GM21526 (cell line): ENCODE data around the gene GPD1L.

ENCODE experiments used
- ATAC-seq: cut with Tn5 transposase; IDR thresholded peaks from one replicate; pipeline ENCODE4 v1.9.1; 2021; ENCODE audit warnings: moderate library complexity; ENCODE audit not compliant: unreplicated experiment, low FRiP score

GPD1L gene

DNA sequence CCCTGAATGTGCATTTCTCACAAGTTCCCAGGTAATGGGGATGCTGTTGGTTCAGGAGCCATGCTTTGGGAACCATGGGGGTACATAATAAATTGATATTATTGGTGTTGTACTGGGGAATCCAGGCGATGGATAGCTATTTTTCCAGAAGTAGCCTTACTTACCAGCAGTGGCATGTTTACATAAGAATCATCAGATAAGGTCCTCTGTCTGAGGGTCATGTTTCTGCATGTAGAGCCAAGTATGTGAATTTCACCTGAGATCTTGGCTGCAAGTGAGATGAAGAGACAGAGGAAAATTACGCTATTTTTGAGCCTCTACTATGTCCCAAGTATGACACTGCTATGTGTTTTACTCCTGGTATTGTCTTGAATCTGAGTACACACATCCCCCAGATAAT lies 26.3 kb downstream of the GPD1L start:
- ATAC-seq: no peak

DNA sequence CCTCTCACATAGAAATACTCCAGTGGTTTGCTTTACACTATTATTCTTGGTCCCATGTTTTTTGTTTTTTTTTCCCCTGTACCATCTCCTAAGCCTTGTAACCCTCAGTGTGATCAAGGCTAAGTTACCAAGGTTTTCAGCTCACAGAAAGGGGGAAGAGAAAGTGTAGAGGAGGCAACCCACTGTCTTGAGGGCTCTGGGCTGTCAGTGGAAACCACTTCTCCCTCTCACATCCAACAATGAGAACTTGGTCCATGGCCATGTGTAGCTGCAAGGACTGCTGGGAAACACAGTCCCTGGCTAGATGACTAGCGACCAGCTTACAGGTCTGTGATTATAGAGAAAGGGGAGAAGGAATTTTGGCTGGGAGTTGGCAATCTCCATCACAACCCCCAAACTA lies 30.3 kb downstream of the GPD1L start:
- no peak for ATAC-seq

DNA sequence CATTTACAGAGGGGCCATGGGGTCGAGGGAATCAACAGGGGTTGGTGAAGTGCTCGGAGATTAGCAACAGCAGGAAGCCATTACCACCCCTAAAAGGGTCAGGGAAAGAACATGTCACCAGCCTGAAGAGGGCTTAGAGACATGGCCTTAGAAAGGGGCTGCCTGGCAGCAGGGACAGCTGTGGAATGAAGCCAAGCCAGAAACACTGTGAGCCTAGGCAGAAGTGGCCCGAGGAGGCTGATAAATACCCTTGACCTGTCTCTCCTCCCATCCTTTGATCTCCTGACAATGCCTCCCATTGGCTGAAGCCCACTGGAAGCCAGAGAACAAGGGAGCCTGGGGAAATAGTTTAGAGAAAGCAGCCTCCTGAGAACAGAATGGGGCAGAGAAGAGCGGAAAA lies 31.4 kb downstream of the GPD1L start:
- no peak for ATAC-seq

DNA sequence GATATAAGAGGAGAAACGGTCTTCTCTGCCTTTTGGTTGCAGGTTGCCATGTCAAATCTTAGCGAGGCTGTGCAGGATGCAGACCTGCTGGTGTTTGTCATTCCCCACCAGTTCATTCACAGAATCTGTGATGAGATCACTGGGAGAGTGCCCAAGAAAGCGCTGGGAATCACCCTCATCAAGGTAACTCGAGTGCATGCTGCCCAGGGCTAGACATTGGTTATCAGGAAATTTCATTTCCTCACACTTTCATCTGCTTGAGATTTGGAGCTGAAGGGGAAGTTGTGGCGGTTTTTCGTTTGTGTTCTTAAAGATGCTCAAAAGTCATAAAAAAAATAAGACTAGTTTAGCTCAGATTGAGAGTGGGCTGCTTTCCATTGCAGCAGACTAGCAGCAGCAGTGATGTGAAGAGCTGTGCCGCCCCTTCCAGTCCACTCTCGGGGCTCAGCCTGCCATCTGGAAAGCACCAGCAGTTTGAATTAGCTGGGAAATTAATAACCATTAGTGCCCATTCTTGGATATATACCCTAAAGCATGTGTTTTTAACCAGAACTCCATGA lies 32.2 kb downstream of the GPD1L start:
- no peak for ATAC-seq

DNA sequence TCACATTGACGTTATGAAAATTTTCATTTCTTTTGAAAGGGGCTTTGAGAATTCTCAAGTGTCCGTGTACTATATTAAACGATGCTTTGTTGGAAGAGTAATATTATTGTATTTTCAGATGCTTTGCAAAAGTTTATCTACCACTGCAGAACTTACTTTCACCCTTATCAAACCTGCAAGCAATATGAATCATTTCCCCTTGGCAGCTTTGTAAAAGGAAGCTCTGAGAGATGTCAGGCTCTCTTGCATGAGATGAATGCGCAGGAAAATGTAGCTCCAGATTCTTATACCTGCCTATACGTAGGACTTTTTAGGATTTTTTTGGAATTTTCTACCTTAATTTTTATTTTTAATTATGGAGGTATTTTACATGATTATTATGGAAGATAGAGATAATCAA lies 34.5 kb downstream of the GPD1L start:
- ATAC-seq: no peak

DNA sequence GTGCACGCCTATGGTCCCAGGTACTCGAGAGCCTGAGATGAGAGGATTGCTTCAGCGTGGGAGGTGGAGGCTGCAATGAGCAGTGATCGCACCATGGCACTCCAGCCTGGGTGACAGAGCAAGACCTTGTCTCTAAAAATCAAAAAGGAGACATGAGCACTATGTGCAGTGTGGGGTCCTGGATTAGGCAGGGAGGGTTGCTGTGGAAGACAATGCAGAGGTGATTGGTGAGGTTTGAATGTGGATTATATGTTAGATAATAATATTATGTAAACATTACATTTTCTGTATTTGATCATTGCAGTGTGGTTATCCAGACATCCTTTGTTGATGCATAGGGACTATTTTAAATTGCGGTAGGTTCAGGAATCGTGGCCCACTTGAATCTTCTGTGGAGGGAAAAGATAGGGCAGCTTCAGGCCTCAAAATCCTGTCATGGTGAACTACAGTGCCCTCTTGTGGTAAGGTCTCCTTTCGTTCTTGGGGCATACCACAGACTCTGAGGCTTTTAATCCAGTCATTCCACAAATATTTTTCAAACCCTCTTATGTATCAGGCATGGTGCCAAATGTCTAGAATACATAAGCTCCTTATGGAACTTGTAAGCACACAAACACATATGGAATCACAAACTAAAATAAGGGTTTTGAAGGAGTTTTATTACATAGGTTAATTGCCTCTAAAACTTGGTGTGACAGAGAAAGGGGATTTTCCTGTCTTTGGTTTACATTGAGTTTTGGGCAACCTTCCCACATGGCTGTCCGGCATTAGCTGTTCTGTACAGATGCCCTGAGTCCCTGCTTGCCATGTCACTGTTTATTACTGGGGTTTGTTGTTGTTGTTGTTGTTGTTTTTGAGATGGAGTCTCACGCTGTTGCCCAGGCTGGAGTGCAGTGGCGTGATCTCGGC lies 37.7 kb downstream of the GPD1L start:
- peak; percentile 57 for ATAC-seq

DNA sequence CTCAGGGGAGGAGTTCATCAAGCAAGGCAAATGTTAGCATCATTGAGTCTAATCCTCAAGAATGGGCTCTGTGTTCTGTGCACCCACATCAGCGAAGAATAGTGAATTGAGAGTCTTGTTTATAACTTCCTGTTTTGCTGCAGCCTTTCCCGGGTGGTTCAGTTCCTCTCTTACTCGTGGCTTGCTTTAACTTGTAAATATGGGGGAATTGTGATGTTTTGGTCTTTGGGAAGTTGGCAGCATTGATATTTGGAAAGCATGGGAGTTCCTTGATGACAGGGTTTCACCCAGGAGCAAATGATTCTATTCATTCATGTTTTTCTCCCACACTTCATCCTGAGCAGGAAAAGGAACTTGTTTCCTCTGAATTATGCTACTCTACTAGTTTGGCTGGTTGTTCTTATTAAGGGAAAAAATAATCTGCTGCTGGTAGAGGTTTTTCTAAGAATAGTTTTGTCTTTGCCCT lies 40.4 kb downstream of the GPD1L start:
- ATAC-seq: no peak

DNA sequence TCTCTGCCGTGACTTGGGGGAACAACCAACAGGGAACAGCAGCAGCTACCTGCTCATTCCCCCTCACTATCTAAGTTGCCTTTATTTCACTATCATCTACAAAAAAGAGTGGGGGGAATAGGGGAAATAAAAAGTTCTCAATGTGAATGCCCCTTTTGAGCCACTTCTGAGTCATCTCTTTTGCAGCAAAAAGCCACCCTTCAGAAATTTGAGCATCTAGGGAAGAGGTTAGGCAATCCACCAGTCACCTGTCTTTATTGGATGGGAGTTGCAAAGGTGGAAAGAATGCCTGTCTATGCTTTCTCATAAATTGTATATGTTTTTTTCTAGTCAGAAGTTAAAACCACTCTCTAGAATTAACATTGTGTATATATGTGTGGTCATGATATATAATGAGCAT lies 41.1 kb downstream of the GPD1L start:
- no peak for ATAC-seq

DNA sequence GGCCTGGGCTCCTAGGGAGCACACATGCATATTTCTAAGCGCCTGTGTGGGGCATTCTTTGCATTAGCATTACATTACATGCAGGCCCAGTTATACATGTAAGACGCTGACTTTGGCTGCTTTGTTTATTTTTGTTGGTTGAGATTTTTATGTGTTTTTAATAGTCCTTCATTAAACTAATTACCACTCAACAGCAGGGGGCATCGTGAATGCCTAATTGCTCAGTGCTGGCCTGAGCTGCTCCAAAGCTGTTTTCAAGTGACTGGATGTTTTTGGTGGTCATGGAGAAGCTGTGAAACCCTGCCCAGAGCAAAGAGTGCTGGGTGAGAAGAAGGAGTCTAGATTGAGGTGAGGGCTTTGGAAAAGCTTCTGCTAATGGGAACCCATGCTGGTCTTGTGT lies 41.5 kb downstream of the GPD1L start:
- ATAC-seq: no peak

DNA sequence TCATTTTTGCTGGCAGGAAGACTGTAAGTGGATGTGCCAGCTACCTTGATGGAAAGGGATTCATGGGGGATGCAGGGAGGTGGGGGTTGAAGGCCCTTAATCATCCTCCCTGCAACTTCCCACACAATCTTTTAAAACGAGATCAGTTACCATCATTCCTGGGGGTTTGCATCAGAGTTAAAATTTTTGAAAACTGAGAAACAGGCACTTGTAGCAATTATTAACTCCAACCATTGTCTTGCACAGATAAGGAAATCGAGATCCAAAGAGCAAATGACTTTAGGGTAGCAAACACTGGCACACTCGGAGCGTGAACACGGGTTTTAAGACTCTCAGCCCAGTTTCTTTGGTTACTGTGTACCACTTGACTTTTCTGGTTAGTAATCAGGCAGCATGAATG lies 41.9 kb downstream of the GPD1L start:
- ATAC-seq: no peak

DNA sequence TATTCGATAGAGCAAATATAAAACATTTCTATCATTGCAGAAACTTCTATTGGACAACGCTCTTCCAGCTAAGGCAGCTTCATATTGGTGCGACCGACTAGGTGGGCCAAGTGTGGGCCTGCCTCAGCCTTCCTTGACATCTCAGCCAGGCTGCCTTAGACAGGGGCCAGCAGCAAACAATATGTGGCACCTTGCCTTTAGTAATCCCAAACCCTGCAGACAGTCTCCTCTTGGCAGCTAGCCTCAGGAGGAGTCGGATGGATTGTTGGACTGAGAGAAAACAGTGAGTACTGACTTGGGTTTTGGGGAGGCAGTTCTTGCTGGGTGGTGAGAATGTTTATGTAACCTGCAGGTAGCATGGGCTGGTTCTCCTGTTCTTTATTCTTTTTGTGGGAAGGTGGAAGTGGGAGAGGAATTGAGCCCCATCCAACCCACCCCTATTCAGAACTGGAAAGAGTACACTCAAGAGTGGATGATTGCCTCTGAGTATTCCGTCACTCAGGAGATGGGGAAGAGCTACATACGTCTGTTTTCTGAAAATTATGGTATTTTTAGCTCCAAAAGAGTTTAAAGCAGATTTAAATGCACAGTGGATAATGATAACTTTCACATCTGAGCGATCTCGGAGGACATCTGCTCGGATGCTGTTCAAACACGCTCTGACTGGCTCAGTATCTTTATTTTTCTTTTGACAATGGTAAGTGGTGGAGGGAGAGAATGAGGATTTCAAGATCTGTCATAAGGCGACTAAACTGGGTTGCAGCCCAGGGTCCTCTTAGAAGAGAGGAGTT lies 47.2 kb downstream of the GPD1L start:
- ATAC-seq: no peak

DNA sequence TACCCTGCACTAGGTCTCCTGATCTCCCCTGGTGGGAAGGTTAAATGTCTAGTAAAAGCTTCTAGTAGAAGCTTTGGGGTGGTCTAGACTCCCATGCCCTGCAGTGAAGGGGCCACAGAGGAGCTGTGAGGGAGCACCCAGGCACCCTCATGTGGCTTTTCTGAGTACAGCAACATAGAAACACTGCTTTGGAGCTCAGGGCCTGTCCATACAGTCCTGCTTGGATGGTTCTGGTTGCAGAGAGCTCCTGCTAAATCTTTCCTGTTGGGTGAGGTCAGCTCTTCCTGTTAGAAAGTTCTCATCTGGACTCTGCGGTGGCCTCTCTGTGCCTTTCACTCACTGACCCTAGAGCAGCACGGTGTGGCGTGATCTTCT lies 47.8 kb downstream of the GPD1L start:
- ATAC-seq: no peak

DNA sequence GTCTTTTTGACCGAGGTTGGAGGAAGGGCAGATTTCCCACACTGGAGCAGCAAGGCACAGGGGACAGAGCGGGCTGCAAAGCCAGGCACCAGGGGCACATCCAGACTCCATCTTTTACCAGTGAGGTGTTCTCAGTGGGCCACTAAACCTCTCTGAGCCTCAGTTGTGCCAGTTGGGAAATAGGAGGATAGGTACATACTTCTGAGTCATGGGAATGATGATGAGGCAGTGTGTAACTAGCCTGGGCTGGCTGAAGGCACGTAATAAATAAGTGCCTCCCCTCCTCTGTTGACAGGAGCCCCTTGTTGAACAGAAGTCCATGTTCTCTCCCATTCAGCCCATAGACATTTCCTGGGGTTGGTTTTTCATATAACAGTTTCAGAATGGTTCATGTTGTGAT lies 48.7 kb downstream of the GPD1L start:
- ATAC-seq: no peak

DNA sequence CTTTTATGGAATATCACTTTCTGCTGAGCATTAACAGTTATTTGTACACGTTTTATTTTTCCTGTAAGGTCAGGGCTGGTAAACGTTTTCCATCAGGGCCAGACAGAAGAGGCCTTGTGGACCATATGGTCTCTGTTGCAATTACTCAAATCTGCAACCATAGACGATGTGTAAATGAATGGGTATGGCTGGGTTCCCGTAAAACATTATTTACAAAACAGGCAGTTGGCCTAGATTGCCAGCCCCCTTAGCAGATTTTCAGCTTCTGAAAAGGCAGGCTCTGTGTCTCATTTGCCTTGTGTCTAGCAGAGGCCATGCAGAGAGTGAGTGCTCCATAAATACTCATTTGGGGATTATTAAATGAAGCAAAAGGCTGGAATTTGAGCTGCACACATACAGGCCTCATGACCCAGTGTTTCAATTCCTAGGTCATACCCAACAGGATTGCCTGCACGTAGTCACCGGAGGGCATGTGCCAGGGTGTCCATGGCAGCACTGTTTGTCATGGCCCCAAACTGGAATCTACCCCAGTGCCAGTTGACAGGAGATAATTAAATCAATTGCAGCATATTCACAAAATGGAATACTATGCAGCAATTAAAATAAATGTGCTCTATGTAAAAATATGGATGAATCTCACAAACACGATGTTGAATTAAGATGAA lies 51.3 kb downstream of the GPD1L start:
- no peak for ATAC-seq

DNA sequence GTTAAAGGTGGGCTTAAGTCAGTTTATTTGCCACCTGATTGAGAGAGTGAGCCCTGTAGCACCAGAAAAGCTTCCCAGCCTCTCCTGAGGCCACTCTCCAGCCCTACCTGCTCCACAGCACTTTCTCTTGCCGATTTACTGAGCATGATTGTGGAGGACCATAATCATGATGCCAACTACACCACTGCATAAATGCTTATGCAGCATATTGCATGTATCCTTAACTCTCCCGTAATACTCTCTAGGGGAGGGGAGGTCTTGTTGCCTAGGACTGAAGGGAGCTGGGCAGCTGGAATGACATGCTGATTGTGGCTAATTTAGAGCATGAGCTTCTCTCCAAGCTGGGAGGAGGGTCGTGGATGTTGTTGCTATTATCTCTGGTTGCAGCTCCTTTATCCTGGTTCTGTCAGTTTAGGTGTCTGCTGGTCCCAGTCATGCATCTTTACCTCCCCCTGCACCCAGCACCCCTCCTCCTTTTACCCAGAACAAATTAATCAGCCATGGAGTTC lies 54.3 kb downstream of the GPD1L start:
- ATAC-seq: no peak

DNA sequence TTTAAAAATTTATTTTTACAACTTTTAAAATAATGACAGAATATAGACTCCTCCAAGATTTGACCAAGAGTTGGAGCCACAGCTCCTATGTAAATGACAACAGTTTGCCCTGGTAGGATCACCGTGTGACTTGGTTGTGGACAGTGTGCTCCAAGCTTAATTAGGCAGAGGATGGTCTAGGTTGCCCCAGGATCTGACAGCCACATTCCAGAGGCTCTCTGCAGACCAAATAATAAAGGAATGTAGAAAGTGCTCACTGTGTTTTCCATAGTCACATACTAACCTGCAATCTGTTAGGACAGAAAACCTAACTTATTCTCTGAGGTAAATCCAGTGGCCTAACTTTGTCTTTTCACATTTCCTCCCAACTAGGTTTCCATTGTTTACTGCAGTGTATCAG lies 59.0 kb downstream of the GPD1L start:
- no peak for ATAC-seq

DNA sequence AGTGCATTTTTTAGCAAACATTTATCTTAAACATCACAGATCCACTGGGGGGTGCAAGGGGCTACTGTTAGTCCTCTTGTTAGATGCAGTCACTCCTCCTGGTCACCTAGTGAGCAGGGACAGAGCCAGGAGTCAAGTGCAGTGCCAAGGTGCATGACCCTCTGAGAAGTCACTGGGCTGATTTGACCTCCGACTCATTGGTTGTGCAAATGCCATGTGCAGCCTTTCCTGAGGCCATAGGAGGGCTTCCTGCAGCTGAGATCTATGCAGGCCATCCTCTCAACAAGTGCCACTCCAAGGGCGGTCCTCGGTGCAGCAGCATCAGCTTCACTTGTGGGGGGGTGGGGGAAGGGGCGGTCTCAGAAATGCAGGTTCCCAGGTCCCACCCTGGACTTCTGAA lies 60.2 kb downstream of the GPD1L start:
- no peak for ATAC-seq

DNA sequence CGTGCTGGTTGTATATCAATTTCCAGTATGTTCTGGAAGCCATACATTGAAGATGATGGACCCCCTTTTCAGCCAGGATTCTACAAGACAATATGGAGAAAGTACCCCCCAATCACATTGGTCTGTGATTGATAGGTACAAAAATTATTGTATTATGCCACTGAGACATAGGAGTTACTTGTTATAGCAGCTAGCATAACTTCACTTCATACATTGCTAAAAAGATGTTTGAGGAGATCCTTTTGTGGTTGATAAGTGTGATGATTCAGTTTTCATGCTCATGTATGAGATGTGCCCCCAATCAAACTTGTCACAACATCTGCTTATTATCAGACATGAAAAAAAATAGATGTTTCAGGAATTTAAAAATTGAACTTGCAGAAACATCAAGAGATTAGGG lies 66.0 kb downstream of the GPD1L start:
- no peak for ATAC-seq

DNA sequence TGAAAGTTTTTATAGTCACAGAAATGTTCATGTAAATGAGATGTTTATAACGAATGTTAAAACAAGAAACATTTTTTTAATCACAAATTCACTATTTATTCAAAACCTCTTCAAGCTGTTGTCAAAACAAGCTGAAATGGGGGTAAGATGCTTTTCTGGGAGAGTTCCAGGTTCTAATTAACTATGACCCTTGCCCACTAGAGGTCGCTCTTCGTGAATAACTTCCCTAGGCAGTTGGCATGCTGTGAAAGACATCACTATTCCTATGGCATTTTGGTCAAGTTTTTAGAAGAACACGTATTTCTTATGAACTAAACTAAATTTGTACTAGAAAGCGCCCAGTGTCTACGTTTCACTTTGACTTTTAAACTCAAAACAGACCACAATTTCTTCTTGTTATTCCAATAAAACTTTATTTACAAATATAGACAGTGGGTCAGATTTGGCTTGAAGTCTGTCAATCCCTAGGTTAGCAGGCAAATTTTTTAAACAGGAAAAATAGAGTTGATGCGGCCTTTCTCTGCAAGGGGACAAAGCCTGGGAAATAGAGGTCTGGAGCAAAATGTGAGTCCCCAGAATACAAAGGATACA lies 69.3 kb downstream of the GPD1L start:
- ATAC-seq: no peak

DNA sequence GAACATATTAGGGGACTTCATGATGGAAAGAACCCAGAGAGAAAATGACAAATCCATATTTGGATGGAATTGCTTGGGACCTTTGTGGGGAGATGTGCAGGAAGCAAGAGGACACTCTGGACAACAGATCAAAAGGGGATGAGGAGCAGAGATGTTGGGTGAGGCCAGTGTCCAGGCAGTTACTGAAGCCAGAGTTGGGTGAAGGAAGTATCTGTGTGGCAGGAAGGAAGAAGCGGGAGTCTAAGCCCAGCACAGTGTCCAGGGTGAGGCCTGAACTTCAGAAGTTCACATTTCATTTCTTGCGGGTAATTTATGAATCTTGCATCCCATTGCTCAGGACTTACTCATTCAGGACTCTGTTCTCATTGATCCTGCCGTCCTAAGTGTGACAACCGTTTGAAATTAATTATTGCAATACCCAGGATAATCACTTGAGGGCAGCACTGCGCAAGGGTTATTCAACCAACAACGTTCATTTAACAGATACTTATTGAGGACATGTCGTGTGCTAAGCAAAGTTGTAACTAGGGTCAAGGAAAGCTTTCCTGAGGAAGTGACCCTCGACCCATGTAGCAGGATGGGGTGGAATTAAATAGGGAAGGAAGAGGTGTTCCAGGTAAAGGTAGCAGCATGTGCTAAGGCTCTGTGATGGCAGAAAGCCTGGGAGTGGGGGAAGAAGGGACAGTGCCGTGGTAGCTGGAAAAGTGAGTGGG lies 70.7 kb downstream of the GPD1L start:
- peak; percentile 46 for ATAC-seq
